ENCODE results near the gene EPHB2. TPM values are rescaled to one million over a fixed set of nuclear protein-coding genes. Genes with fewer than 3 reads are reported as not detected.

The EPHB2 gene
- total and polyA plus RNA-seq, 2 of the 4 experiments (the other 2 are of a cell fraction): 52.3 to 58.8 TPM

DNA sequence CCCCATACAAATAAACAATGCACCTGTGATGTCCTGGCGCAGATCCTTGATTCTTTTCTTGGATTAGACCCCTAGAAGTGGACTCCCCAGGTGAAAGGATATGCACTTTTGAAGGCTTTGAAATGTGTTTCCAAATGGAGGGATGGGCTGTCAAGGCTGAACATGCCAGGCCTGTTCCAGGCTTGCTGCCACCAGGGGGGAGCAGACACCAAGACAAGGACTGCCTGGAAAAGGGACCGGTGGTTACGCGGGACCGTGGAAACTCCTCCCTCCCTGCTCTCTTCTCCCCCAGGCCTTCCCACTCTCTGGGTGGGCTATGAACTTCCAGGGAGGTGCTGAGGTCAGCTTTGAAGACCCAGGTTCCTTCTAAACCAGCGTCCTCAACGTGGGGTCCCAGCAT is 44.9 kb upstream of the EPHB2 start:
- peak overlapping the region; percentile 77 for H2AFZ ChIP-seq (replicated peaks; ENCODE audit: low read length, poor library complexity)
- no peak overlapping the region for H3K4ac ChIP-seq (ENCODE audit: low read depth, low read length)
- WGBS, 2 experiments (ENCODE audit: extremely low coverage in 2 of 2, insufficient read length in 1 of 2): 10% methylated on average over 2 of the region's 7 CpGs; no CpG with 5 or more reads in 1 of the 2 experiments
- no peaks in the 10 kb centered on the region for H3K9me3 ChIP-seq (ENCODE audit: control insufficient read depth, insufficient read depth, low read length)
- no peak overlapping the region for H3K9ac ChIP-seq (ENCODE audit: low read depth, low read length)
- H3K9me1 ChIP-seq (ENCODE audit: insufficient read depth, low read length): no peaks in the 10 kb centered on the region
- no peak overlapping the region for H4K5ac ChIP-seq (ENCODE audit: low read depth, low read length)
- BruUV-seq (replicated peaks): no TSS peak
- CTCF ChIA-PET: interaction anchor here (0.6 kb wide), 1 partner anchor 271 kb away, joined by 4 read pairs; no protein-coding TSS in a partner anchor
- H2BK120ac ChIP-seq (ENCODE audit: low read depth, low read length): no peak overlapping the region
- H4K20me1 ChIP-seq (ENCODE audit: insufficient read depth, low read length): no peaks in the 10 kb centered on the region
- intact Hi-C loops (cut with micrococcal nuclease) (loop anchor here (1.0 to 10.0 kb wide), 2 partner anchors 265 to 299 kb away; no protein-coding TSS in a partner anchor), in situ Hi-C loops (cut with MboI; ENCODE audit: low sequenced_read_pairs) (no loop called here), dilution Hi-C loops (cut with HindIII; ENCODE audit: low sequenced_read_pairs, unreplicated experiment) (no loop called here)
- no peak overlapping the region for H3K23ac ChIP-seq (ENCODE audit: low read depth, low read length)
- H2AK5ac ChIP-seq (ENCODE audit: low read depth, low read length): no peak overlapping the region
- ATAC-seq (ENCODE audit: low read depth) (peak; percentile 87), DNase-seq (peak; percentile 43)
- no peak overlapping the region for H3K27ac ChIP-seq (ENCODE audit: insufficient read depth, low read length)
- H4K91ac ChIP-seq (ENCODE audit: insufficient read depth, low read depth, low read length): no peak overlapping the region
- no peaks in the 10 kb centered on the region for H3K36me3 ChIP-seq (ENCODE audit: control insufficient read depth, insufficient read depth, low read length)
- H3K4me3 ChIP-seq (ENCODE audit: insufficient read depth, low read depth, low read length): no peak overlapping the region
- peak overlapping the region; percentile 60 for H2AK9ac ChIP-seq (replicated peaks; ENCODE audit: low read depth, low read length, poor library complexity)
- no peak overlapping the region for H3K14ac ChIP-seq (replicated peaks; ENCODE audit: low read depth, low read length)
- H3K4me2 ChIP-seq (ENCODE audit: low read depth, low read length): no peak overlapping the region
- H3K18ac ChIP-seq (ENCODE audit: low read depth, low read length): no peak overlapping the region
- H3K79me1 ChIP-seq (ENCODE audit: low read depth in 1 of 2, low read length in 2 of 2): no peaks in the 10 kb centered on the region
- H4K8ac ChIP-seq (ENCODE audit: low read depth in 2 of 2, low read length in 2 of 2): no peak overlapping the region
- POLR2A ChIA-PET (ENCODE audit: unreplicated experiment): no interaction called here
- H3K4me1 ChIP-seq (ENCODE audit: control insufficient read depth, insufficient read depth, low read length): no peaks in the 10 kb centered on the region
- no peak for TF ChIP-seq MAZ (IDR thresholded peaks at IDR 0.05; ENCODE audit: borderline replicate concordance, low read depth, low read length)
- TF ChIP-seq SMC3 (IDR thresholded peaks at IDR 0.05; ENCODE audit: low read depth, low read length): peak; percentile 83
- TF ChIP-seq BHLHE40 (IDR thresholded peaks at IDR 0.05; ENCODE audit: low read depth, low read length): no peak
- TF ChIP-seq RAD21 (IDR thresholded peaks at IDR 0.05; ENCODE audit: low read length): peak; percentile 88
- TF ChIP-seq, protein P1, sequence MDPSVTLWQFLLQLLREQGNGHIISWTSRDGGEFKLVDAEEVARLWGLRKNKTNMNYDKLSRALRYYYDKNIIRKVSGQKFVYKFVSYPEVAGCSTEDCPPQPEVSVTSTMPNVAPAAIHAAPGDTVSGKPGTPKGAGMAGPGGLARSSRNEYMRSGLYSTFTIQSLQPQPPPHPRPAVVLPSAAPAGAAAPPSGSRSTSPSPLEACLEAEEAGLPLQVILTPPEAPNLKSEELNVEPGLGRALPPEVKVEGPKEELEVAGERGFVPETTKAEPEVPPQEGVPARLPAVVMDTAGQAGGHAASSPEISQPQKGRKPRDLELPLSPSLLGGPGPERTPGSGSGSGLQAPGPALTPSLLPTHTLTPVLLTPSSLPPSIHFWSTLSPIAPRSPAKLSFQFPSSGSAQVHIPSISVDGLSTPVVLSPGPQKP (IDR thresholded peaks at IDR 0.05; ENCODE audit: borderline replicate concordance, low read depth, low read length): no peak
- no peak for TF ChIP-seq POLR2A (IDR thresholded peaks at IDR 0.05; ENCODE audit: low read depth, low read length)
- TF ChIP-seq, protein P2, sequence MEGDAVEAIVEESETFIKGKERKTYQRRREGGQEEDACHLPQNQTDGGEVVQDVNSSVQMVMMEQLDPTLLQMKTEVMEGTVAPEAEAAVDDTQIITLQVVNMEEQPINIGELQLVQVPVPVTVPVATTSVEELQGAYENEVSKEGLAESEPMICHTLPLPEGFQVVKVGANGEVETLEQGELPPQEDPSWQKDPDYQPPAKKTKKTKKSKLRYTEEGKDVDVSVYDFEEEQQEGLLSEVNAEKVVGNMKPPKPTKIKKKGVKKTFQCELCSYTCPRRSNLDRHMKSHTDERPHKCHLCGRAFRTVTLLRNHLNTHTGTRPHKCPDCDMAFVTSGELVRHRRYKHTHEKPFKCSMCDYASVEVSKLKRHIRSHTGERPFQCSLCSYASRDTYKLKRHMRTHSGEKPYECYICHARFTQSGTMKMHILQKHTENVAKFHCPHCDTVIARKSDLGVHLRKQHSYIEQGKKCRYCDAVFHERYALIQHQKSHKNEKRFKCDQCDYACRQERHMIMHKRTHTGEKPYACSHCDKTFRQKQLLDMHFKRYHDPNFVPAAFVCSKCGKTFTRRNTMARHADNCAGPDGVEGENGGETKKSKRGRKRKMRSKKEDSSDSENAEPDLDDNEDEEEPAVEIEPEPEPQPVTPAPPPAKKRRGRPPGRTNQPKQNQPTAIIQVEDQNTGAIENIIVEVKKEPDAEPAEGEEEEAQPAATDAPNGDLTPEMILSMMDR (conservative IDR thresholded peaks at IDR 0.05; ENCODE audit: low read depth, low read length): peak; percentile 69
- TF ChIP-seq RCOR1 (IDR thresholded peaks at IDR 0.05; ENCODE audit: insufficient replicate concordance, low read length): no peak
- peaks cover 76% of the 10 kb centered on the region for H3K27me3 ChIP-seq (ENCODE audit: control insufficient read depth, insufficient read depth, low read length)
- H2BK5ac ChIP-seq (ENCODE audit: low read depth, low read length, poor library complexity, severe bottlenecking): no peak overlapping the region
- H2BK15ac ChIP-seq (ENCODE audit: low read depth, low read length): no peak overlapping the region
- no peak overlapping the region for H3K56ac ChIP-seq (ENCODE audit: extremely low read depth, insufficient read depth, low read length)
- H2BK20ac ChIP-seq (ENCODE audit: low read depth, low read length): no peak overlapping the region

Data from IMR-90 (cell line).